WI38 (cell line): Measurements from ENCODE around the gene COL26A1.

Experiments used
- H3K4me3 ChIP-seq: 2 replicates; pipeline ENCODE4 v1.5.1; 2011; ENCODE audit warnings: low read depth, mild to moderate bottlenecking, control low read depth, low read length
- CTCF ChIP-seq: IDR thresholded peaks from 2 replicates; pipeline ENCODE4 v1.5.1; 2012; ENCODE audit warnings: low read depth, mild to moderate bottlenecking, control low read depth, low read length

Gene COL26A1

GRCh38 chr7:101362334-101363195 lies at the start of gene COL26A1:
Gene COL26A1 (plus strand): TSS chr7:101362875. CDS start chr7:101363033, 158 bp downstream.
- H3K4me3 ChIP-seq = peak within 1 kb of the TSS; percentile 20; the same call in 1 of the 2 replicates

GRCh38 chr7:101315336-101315735 lies 47.3 kb upstream of the COL26A1 start:
- peak; percentile 37; the same call in 1 of the 2 replicates for TF ChIP-seq CTCF
- no peak overlapping the region for H3K4me3 ChIP-seq

More at GRCh38 chr7:101362334-101363195, at the start of gene COL26A1:
- no peak for TF ChIP-seq CTCF

GRCh38 chr7:101319401-101319800 lies 43.3 kb upstream of the COL26A1 start:
- TF ChIP-seq CTCF = no peak
- no peak overlapping the region for H3K4me3 ChIP-seq

GRCh38 chr7:101321491-101322401 lies 40.9 kb upstream of the COL26A1 start, which contains the start of gene IFT22:
Gene IFT22 (minus strand): TSS chr7:101321812. CDS start chr7:101321709, 103 bp downstream.
- H3K4me3 ChIP-seq = peak within 1 kb of the TSS; percentile 83
- TF ChIP-seq CTCF = peak; percentile 22; the same call in 1 of the 2 replicates

GRCh38 chr7:101328159-101328558 lies 34.5 kb upstream of the COL26A1 start:
- H3K4me3 ChIP-seq = no peak overlapping the region
- no peak for TF ChIP-seq CTCF

- TF ChIP-seq CTCF = no peak
- H3K4me3 ChIP-seq = no peak overlapping the region
These were observed 32.6 kb upstream of the COL26A1 start for GRCh38 chr7:101330011-101330484.
